Neuron (in vitro differentiated cells): ENCODE results near the gene C1QC.

ENCODE experiments used
- H2AFZ ChIP-seq: one replicate; pipeline ENCODE4 v1.6.1; 2013; ENCODE audit warnings: low read depth, mild to moderate bottlenecking, inconsistent platforms, low read length, moderate library complexity
- H3K27me3 ChIP-seq: one replicate; pipeline ENCODE4 v1.6.1; 2013; ENCODE audit warnings: low read length; ENCODE audit not compliant: insufficient read depth
- H3K36me3 ChIP-seq: one replicate; pipeline ENCODE4 v1.6.1; 2013; ENCODE audit warnings: low read length; ENCODE audit not compliant: insufficient read depth
- H3K4me1 ChIP-seq: one replicate; pipeline ENCODE4 v1.6.1; 2013; ENCODE audit warnings: low read length; ENCODE audit not compliant: insufficient read depth
- H3K4me3 ChIP-seq: 2 replicates; pipeline ENCODE4 v1.5.1; 2013; ENCODE audit warnings: mild to moderate bottlenecking, low read length, moderate library complexity
- H3K9me3 ChIP-seq: one replicate; pipeline ENCODE4 v1.6.1; 2013; ENCODE audit warnings: low read length

C1QC gene

DNA sequence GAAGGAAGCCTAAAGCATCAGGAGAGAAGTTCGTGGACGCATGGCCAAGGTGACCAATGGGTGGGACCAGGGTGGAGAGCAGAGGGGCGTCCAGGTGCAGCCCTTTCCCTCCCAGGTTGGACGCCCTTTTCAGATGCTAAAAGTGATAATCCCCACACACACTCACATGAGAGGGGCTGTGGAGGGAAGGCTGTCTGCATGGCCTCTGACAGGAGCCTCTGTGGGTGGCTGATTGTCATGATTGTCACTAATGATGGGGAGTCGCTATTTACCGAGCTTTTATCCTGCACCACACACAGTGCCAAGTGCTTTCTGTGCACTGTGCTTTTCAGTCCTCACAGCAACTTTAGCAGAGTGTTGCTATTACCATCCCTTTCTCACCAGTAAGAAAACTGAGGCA, 34.1 kb upstream of the C1QC start:
- H3K27me3 ChIP-seq, result peaks cover 50% of the 10 kb centered on the region
- H3K36me3 ChIP-seq, result no peaks in the 10 kb centered on the region
- H2AFZ ChIP-seq, result no peak overlapping the region
- H3K4me1 ChIP-seq, result no peaks in the 10 kb centered on the region
- H3K9me3 ChIP-seq, result no peaks in the 10 kb centered on the region
- no peak overlapping the region for H3K4me3 ChIP-seq

DNA sequence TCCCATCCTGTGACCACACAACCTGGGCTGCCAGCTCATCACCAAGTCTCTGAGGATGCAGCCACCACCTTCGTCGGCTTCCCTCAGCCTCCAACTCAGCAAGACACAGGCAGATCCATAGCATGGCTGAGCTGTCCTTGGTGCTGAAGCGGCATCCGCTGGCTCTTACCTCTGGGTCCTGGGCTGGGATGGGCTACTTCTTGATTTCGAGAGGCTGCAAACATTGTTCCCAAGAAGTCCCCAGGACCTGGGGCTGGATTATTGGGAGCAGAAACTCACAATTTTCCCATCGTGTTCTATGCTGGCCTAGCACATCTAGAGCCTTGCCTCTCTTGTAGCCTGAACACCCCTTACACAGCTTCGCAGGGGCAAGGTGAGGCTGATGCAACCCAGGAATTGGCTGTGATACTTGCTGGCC, 31.9 kb upstream of the C1QC start:
- no peak overlapping the region for H2AFZ ChIP-seq
- no peak overlapping the region for H3K4me3 ChIP-seq
- H3K9me3 ChIP-seq, result no peaks in the 10 kb centered on the region
- no peaks in the 10 kb centered on the region for H3K4me1 ChIP-seq
- H3K27me3 ChIP-seq, result peaks cover 41% of the 10 kb centered on the region
- no peaks in the 10 kb centered on the region for H3K36me3 ChIP-seq

DNA sequence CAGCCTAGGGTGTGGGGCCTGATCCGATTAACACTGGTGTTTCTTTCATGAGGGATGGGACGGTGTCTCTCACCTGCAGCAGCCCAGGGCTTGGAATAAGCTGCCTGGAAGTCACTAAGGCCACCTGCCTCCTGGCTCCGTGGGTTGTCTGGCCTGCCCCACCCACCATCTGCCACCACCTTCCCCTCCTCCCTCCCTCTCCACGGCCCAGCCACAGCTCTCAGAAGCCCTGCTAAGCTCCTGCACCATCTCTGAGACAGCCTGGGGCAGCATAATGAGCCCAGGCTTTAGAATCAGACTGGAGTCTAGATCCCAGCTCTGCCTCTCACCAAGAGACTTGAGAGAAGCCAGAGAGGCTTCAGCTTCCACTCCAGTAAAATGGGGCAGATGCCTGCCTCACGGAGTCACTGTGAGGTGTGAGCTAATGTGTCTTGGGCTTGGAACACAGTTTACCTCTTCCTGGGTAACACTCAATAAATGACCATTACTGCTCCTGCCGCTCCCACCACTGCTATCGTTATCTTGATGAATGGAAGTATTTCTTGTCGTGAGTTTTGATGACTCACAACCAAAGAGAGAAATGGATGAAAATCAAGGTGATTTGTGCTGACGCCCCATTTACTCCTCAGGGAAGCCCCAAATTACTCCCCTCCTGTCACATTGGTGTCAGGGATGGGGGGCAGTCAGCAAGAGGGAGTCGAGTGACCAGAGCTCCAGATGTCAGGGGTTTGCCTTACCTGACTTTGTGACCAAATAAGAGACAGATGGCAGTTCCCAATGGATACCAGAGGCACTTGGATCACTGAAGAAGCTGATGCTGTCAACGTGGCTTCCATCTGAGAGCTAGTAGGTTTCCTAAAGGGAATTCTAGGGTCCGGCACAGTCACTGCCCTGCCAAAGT, 30.5 kb upstream of the C1QC start:
- H3K4me1 ChIP-seq, result no peaks in the 10 kb centered on the region
- H3K27me3 ChIP-seq, result peaks cover 44% of the 10 kb centered on the region
- no peaks in the 10 kb centered on the region for H3K36me3 ChIP-seq

DNA sequence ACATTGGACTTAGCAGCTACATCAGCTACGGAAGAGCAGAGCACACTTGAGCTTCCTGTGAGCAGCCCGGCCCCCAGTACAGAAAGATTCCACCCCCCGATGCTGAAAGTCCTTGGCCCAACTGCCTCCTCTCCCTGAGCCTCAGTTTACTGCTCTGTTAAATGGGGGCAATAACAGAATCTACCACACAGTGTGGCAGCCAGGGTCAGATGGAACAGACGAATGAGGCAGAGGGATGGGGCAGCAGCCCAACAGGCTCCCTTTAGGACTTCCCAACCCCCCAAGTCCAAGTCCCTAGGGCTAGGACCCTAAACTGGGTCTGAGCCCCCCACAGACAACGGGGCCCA, 29.9 kb upstream of the C1QC start:
- Histone ChIP-seq H3K4me1 (no peaks in the 10 kb centered on the region), H3K27me3 (peaks cover 43% of the 10 kb centered on the region)

More for the DNA sequence above, 30.5 kb upstream of the C1QC start:
- Histone ChIP-seq H2AFZ (no peak overlapping the region), H3K4me3 (no peak overlapping the region), H3K9me3 (no peaks in the 10 kb centered on the region)

GRCh38 chr1:22613951-22614350, 29.5 kb upstream of the C1QC start:
- Histone ChIP-seq H3K4me1 (no peaks in the 10 kb centered on the region), H3K9me3 (no peaks in the 10 kb centered on the region), H2AFZ (no peak overlapping the region), H3K36me3 (no peaks in the 10 kb centered on the region), H3K27me3 (peaks cover 42% of the 10 kb centered on the region), H3K4me3 (no peak overlapping the region)

More for the DNA sequence above, 29.9 kb upstream of the C1QC start:
- Histone ChIP-seq H3K4me3 (no peak overlapping the region), H2AFZ (no peak overlapping the region), H3K9me3 (no peaks in the 10 kb centered on the region), H3K36me3 (no peaks in the 10 kb centered on the region)

GRCh38 chr1:22615886-22616285, 27.5 kb upstream of the C1QC start:
- no peaks in the 10 kb centered on the region for H3K36me3 ChIP-seq
- H3K9me3 ChIP-seq, result no peaks in the 10 kb centered on the region
- H2AFZ ChIP-seq, result no peak overlapping the region
- H3K4me1 ChIP-seq, result no peaks in the 10 kb centered on the region
- no peak overlapping the region for H3K4me3 ChIP-seq
- peaks cover 32% of the 10 kb centered on the region for H3K27me3 ChIP-seq

GRCh38 chr1:22616571-22616970, 26.9 kb upstream of the C1QC start:
- no peaks in the 10 kb centered on the region for H3K36me3 ChIP-seq
- no peak overlapping the region for H3K4me3 ChIP-seq
- H3K27me3 ChIP-seq, result peaks cover 32% of the 10 kb centered on the region
- H2AFZ ChIP-seq, result no peak overlapping the region
- no peaks in the 10 kb centered on the region for H3K9me3 ChIP-seq
- no peaks in the 10 kb centered on the region for H3K4me1 ChIP-seq

GRCh38 chr1:22618056-22618455, 25.4 kb upstream of the C1QC start:
- H3K4me1 ChIP-seq, result no peaks in the 10 kb centered on the region
- no peak overlapping the region for H3K4me3 ChIP-seq
- no peaks in the 10 kb centered on the region for H3K36me3 ChIP-seq
- no peak overlapping the region for H2AFZ ChIP-seq
- H3K27me3 ChIP-seq, result peaks cover 33% of the 10 kb centered on the region
- no peaks in the 10 kb centered on the region for H3K9me3 ChIP-seq

- H3K36me3 ChIP-seq, result no peaks in the 10 kb centered on the region
- no peaks in the 10 kb centered on the region for H3K4me1 ChIP-seq
- no peak overlapping the region for H3K4me3 ChIP-seq
- H3K27me3 ChIP-seq, result peaks cover 30% of the 10 kb centered on the region
- H2AFZ ChIP-seq, result no peak overlapping the region
- H3K9me3 ChIP-seq, result no peaks in the 10 kb centered on the region
Observed at GRCh38 chr1:22619252-22619651, 24.2 kb upstream of the C1QC start.

DNA sequence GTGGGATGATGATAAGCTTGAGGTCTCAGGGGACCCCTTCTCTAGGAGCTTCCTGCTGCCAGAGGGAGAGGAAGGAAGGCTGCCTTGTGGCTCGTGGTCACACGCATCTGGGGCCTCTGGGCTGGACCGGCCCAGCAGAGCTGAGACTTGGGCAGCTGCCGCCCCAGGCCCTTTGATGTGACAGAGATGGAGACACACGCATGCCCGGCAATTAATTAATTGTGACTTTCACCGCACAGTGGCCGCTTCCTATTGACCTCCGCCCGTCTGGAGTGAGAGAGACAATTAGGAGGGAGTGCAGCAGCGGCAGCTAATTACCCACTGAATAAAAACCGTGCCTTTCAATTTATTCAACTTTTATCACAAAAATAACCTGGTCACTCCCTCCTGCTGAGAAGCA, 23.6 kb upstream of the C1QC start:
- Histone ChIP-seq H3K9me3 (no peaks in the 10 kb centered on the region), H3K4me1 (no peaks in the 10 kb centered on the region), H3K27me3 (peaks cover 30% of the 10 kb centered on the region), H3K4me3 (no peak overlapping the region), H2AFZ (no peak overlapping the region), H3K36me3 (no peaks in the 10 kb centered on the region)

GRCh38 chr1:22621761-22622160, 21.7 kb upstream of the C1QC start:
- H3K27me3 ChIP-seq, result peaks cover 22% of the 10 kb centered on the region

DNA sequence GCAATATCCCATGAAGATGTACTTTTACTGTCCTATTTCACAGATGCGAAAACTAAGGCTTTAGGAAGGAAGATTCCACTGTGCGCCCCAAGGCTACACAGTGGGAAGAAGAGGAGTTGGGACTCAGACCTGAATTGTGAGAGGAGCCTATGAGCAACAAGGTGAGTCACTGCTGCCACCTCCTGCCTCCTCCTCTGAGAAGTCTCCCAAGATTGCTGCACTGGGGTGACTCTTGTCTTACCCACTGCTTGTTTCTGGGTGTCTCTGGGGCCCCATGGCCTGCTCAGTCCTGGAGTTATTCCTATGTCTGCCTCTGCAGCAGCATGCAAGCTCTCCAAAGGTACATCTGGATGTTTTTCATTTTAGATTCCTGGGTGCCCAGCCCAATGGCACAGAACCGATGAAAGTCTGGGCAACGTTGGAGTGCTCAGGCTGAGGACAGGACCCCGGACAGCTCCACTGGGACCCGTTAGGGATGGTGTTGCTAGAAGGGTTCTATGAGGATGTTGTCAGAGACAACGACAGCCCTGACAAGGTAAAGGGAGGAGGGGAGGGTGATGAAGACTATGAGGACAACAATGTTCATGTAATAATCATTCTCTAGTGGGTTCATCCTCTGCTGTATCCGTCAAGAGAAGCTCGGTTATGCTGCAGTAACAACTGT, 18.0 kb upstream of the C1QC start:
- H3K36me3 ChIP-seq, result no peaks in the 10 kb centered on the region
- H3K27me3 ChIP-seq, result peaks cover 14% of the 10 kb centered on the region
- no peak overlapping the region for H3K4me3 ChIP-seq

More at GRCh38 chr1:22621761-22622160, 21.7 kb upstream of the C1QC start:
- peaks cover 4% of the 10 kb centered on the region for H3K4me1 ChIP-seq
- no peak overlapping the region for H2AFZ ChIP-seq
- H3K4me3 ChIP-seq, result no peak overlapping the region
- no peaks in the 10 kb centered on the region for H3K36me3 ChIP-seq
- H3K9me3 ChIP-seq, result no peaks in the 10 kb centered on the region

GRCh38 chr1:22626237-22627157, 16.9 kb upstream of the C1QC start:
- Histone ChIP-seq H3K27me3 (peaks cover 14% of the 10 kb centered on the region), H2AFZ (no peak overlapping the region), H3K36me3 (no peaks in the 10 kb centered on the region), H3K4me3 (no peak overlapping the region), H3K9me3 (no peaks in the 10 kb centered on the region), H3K4me1 (peaks cover 20% of the 10 kb centered on the region)

More for the DNA sequence above, 18.0 kb upstream of the C1QC start:
- H2AFZ ChIP-seq, result no peak overlapping the region
- peaks cover 16% of the 10 kb centered on the region for H3K4me1 ChIP-seq
- H3K9me3 ChIP-seq, result no peaks in the 10 kb centered on the region
